C4-2B (cell line): ENCODE measurements around the gene SLC6A5.

Source experiments
- CTCF ChIP-seq: fragments of 450-650 bp; conservative IDR thresholded peaks from 2 replicates; pipeline ENCODE4 v1.5.1; 2017; ENCODE audit warnings: mild to moderate bottlenecking
- ZFX ChIP-seq: fragments of 450-650 bp; IDR thresholded peaks from 2 replicates; pipeline ENCODE4 v1.6.1; 2017

DNA sequence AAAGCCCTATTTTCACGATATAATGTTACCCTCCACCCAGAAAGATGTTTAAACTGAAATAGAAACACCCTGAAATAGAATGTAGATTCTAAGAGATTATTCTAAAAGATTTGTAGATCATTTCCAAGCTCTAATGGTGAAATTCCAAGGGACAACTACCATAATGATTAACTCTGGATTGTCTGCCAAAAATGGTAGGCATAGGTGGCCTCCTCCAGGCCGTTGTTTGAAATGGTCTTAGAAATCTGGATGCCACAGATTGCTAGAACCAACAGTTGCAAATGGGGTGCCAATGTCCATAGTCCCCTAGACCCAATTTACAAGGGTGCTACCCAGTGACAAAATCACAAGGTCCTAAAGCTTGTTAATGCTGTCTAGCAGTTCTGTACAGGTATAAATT, 6.7 kb upstream of the SLC6A5 start:
- no peak for TF ChIP-seq CTCF
- TF ChIP-seq ZFX: no peak
